AG04450 (cell line): ENCODE results near the gene BTD. TPM values are rescaled to one million over a fixed set of nuclear protein-coding genes. Genes with fewer than 3 reads are reported as not detected.

Experiments
- CTCF ChIA-PET: fragments of 300-600, 350-600 bp; formaldehyde crosslinking; extraction: SDS; loops from one replicate; lab custom pipeline; 2022; ENCODE audit warnings: antibody characterized with exemption, inconsistent platforms; lab: Charles Lee
- POLR2A ChIA-PET: fragments of 350-600 bp; formaldehyde crosslinking; extraction: SDS; loops from one replicate; lab custom pipeline; 2021; ENCODE audit warnings: antibody characterized with exemption, inconsistent platforms; lab: Yijun Ruan, JAX
- DNase-seq: peaks from one replicate; pipeline ENCODE4 v3.0.0-alpha.2; 2011; ENCODE audit warnings: low read depth, low spot score
- H3K27ac ChIP-seq: one replicate; pipeline ENCODE4 v1.5.1; 2012; ENCODE audit warnings: low read depth, low read length, control low read depth
- H3K27me3 ChIP-seq: one replicate; pipeline ENCODE4 v1.6.0; 2012; ENCODE audit warnings: low read length; ENCODE audit not compliant: control insufficient read depth, insufficient read depth
- H3K4me3 ChIP-seq: 2 replicates; pipeline ENCODE4 v1.5.1; 2011; ENCODE audit warnings: mild to moderate bottlenecking, low read depth, low read length, control low read depth
- H3K9me3 ChIP-seq: 2 replicates; pipeline ENCODE4 v1.5.1; 2012; ENCODE audit warnings: low read length; ENCODE audit not compliant: control insufficient read depth, insufficient read depth
- CTCF ChIP-seq: IDR thresholded peaks from 2 replicates; pipeline ENCODE4 v1.5.1; 2011; ENCODE audit warnings: low read depth, low read length, control low read depth, inconsistent platforms
- polyA plus RNA-seq: library from polyadenylated mRNA; depleted of rRNA; stranded (reverse); fragments of >200 nt; gene quantifications from 2 replicates; pipeline ENCODE4 v1.2.3, GENCODE V29; 2011

The BTD gene
- polyA plus RNA-seq, 1 experiment, result 22.2 TPM

DNA sequence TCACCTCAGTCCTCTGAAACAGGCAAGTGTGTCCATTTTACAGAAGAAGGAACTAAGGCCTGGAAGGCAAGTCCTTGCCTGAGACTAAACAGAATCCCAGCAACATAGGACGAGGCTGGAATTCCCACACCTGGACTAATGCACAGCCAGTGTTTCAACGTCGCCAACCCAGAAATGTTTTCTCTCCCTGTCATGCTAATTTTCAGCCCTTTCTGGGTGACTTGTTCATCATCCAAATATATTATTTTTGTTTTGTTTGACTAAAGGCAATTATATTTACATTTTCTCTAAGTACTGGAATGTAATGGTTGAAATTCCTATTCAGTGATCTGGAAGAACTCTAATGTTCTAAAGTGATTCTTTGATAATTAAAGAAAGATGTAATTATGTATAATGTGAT lies 51.8 kb downstream of the BTD start:
- H3K27ac ChIP-seq, result no peak overlapping the region
- DNase-seq, result no peak
- TF ChIP-seq CTCF, result no peak
- no peak overlapping the region for H3K4me3 ChIP-seq
- ChIA-PET CTCF (interaction anchor here (1.1 kb wide), 1 partner anchor 23 kb away, joined by 3 read pairs; no protein-coding TSS in a partner anchor), POLR2A (no interaction called here)
- no peaks in the 10 kb centered on the region for H3K27me3 ChIP-seq
- H3K9me3 ChIP-seq, result peaks cover 26% of the 10 kb centered on the region

GRCh38 chr3:15654127-15654526 lies 52.6 kb downstream of the BTD start:
- H3K27me3 ChIP-seq, result no peaks in the 10 kb centered on the region
- H3K27ac ChIP-seq, result no peak overlapping the region
- POLR2A ChIA-PET, result interaction anchor here (0.6 to 0.7 kb wide), 2 partner anchors 16 to 99 kb away, joined by 3 read pairs; no protein-coding TSS in a partner anchor
- TF ChIP-seq CTCF, result no peak
- H3K9me3 ChIP-seq, result peaks cover 26% of the 10 kb centered on the region
- no peak for DNase-seq
- no peak overlapping the region for H3K4me3 ChIP-seq
- CTCF ChIA-PET, result interaction anchor here (1.1 kb wide), 1 partner anchor 24 kb away, joined by 3 read pairs; no protein-coding TSS in a partner anchor

DNA sequence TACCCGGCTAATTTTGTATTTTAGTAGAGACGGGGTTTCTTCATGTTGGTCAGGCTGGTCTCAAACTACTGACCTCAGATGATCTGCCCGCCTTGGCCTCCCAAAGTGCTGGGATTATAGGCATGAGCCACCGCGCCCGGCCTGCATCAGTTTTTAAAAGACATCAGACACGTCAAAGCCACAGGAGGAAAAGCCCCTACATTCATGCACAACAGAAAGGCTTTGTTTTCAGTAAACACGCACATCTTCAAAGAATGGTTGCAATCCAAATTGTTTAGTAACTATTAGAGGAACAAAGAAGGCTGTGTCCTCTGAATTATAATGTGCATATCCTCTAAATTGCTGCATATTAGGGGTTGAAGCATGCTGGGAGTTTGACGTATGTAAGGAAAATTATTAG lies 53.3 kb downstream of the BTD start:
- CTCF ChIA-PET, result no interaction called here

DNA sequence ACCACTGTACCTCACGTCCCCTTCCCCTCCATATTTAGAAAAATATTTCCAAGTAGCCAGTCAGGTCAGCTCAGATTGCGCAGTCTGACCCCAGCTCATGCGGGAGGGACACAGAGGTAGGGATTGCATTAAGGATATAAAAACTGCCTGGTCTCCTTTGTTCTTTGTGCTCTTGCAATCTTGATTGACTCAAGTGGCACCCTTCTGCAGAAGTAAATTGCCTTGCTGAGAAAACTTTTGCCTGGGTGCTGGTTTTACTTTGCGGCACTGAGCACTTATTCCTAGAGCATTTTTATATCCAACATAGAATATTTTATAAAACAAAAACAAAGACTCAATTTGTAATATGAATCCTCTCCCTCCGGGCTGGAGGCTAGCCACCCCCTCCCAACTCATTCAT lies 54.8 kb downstream of the BTD start:
- ChIA-PET POLR2A (no interaction called here), CTCF (no interaction called here)
- H3K9me3 ChIP-seq, result peaks cover 26% of the 10 kb centered on the region
- H3K27me3 ChIP-seq, result no peaks in the 10 kb centered on the region
- no peak overlapping the region for H3K27ac ChIP-seq
- no peak overlapping the region for H3K4me3 ChIP-seq
- TF ChIP-seq CTCF, result no peak
- no peak for DNase-seq

More for the DNA sequence above, 53.3 kb downstream of the BTD start:
- Histone ChIP-seq H3K4me3 (no peak overlapping the region), H3K27ac (no peak overlapping the region), H3K27me3 (no peaks in the 10 kb centered on the region), H3K9me3 (peaks cover 26% of the 10 kb centered on the region)
- TF ChIP-seq CTCF, result no peak
- POLR2A ChIA-PET, result interaction anchor here (0.6 kb wide), 1 partner anchor 98 kb away, joined by 3 read pairs; no protein-coding TSS in a partner anchor
- DNase-seq, result no peak

GRCh38 chr3:15657016-15657415 lies 55.5 kb downstream of the BTD start:
- CTCF ChIA-PET, result no interaction called here
- DNase-seq, result no peak
- POLR2A ChIA-PET, result no interaction called here
- no peak for TF ChIP-seq CTCF
- Histone ChIP-seq H3K27me3 (no peaks in the 10 kb centered on the region), H3K4me3 (no peak overlapping the region), H3K27ac (no peak overlapping the region), H3K9me3 (peaks cover 26% of the 10 kb centered on the region)
